ENCODE data around the gene OTULINL. TPM values are rescaled to one million over a fixed set of nuclear protein-coding genes. Genes with fewer than 3 reads are reported as not detected.

OTULINL gene
- polyA plus RNA-seq, 3 donors: 10.6 to 13.5 (median 12.9) TPM

GRCh38 chr5:14593326-14594021, 11.9 kb downstream of the OTULINL start:
- no peak for DNase-seq (ENCODE audit: extremely low read depth in 1 of 11, low read depth in 9 of 11, low spot score in 4 of 11)

- DNase-seq (ENCODE audit: extremely low read depth in 1 of 11, low read depth in 9 of 11, low spot score in 4 of 11): no peak
These were observed 12.9 kb downstream of the OTULINL start for GRCh38 chr5:14594378-14595074.

GRCh38 chr5:14595189-14595588, 13.6 kb downstream of the OTULINL start:
- no peak for DNase-seq (ENCODE audit: extremely low read depth in 1 of 11, low read depth in 9 of 11, low spot score in 4 of 11)

GRCh38 chr5:14595891-14596290, 14.3 kb downstream of the OTULINL start:
- DNase-seq (ENCODE audit: extremely low read depth in 1 of 11, low read depth in 9 of 11, low spot score in 4 of 11): no peak

GRCh38 chr5:14597080-14597479, 15.5 kb downstream of the OTULINL start:
- no peak for DNase-seq (ENCODE audit: extremely low read depth in 1 of 11, low read depth in 9 of 11, low spot score in 4 of 11)

- no peak for DNase-seq (ENCODE audit: extremely low read depth in 1 of 11, low read depth in 9 of 11, low spot score in 4 of 11)
These were observed 16.6 kb downstream of the OTULINL start for GRCh38 chr5:14598225-14598624.

- no peak for DNase-seq (ENCODE audit: extremely low read depth in 1 of 11, low read depth in 9 of 11, low spot score in 4 of 11)
These were observed 18.0 kb downstream of the OTULINL start for GRCh38 chr5:14599476-14600127.

- no peak for DNase-seq (ENCODE audit: extremely low read depth in 1 of 11, low read depth in 9 of 11, low spot score in 4 of 11)
These were observed 19.3 kb downstream of the OTULINL start for GRCh38 chr5:14600846-14601245.

- DNase-seq (ENCODE audit: extremely low read depth in 1 of 11, low read depth in 9 of 11, low spot score in 4 of 11): no peak
These were observed 21.5 kb downstream of the OTULINL start for GRCh38 chr5:14603141-14603540.

- DNase-seq (ENCODE audit: extremely low read depth in 1 of 11, low read depth in 9 of 11, low spot score in 4 of 11): no peak
These were observed 25.5 kb downstream of the OTULINL start for GRCh38 chr5:14607104-14607503.

GRCh38 chr5:14608169-14608568, 26.6 kb downstream of the OTULINL start:
- no peak for DNase-seq (ENCODE audit: extremely low read depth in 1 of 11, low read depth in 9 of 11, low spot score in 4 of 11)

GRCh38 chr5:14611737-14612136, 30.1 kb downstream of the OTULINL start:
- no peak for DNase-seq (ENCODE audit: extremely low read depth in 1 of 11, low read depth in 9 of 11, low spot score in 4 of 11)

- no peak for DNase-seq (ENCODE audit: extremely low read depth in 1 of 11, low read depth in 9 of 11, low spot score in 4 of 11)
These were observed 32.9 kb downstream of the OTULINL start for GRCh38 chr5:14614490-14614889.

- DNase-seq (ENCODE audit: extremely low read depth in 1 of 11, low read depth in 9 of 11, low spot score in 4 of 11): no peak
These were observed 33.8 kb downstream of the OTULINL start for GRCh38 chr5:14615365-14615764.

GRCh38 chr5:14617441-14617840, 35.8 kb downstream of the OTULINL start:
- no peak for DNase-seq (ENCODE audit: extremely low read depth in 1 of 11, low read depth in 9 of 11, low spot score in 4 of 11)

GRCh38 chr5:14627270-14627669, 45.7 kb downstream of the OTULINL start:
- DNase-seq (ENCODE audit: extremely low read depth in 1 of 11, low read depth in 9 of 11, low spot score in 4 of 11): no peak

GRCh38 chr5:14628346-14628745, 46.8 kb downstream of the OTULINL start:
- peak; percentile 13 to 62 (median 45) for DNase-seq (ENCODE audit: extremely low read depth in 1 of 11, low read depth in 9 of 11, low spot score in 4 of 11)

GRCh38 chr5:14630671-14631070, 49.1 kb downstream of the OTULINL start:
- no peak for DNase-seq (ENCODE audit: extremely low read depth in 1 of 11, low read depth in 9 of 11, low spot score in 4 of 11)

- DNase-seq (ENCODE audit: extremely low read depth in 1 of 11, low read depth in 9 of 11, low spot score in 4 of 11): no peak
These were observed 54.1 kb downstream of the OTULINL start for GRCh38 chr5:14635656-14636055.

GRCh38 chr5:14640765-14641164, 59.2 kb downstream of the OTULINL start:
- DNase-seq (ENCODE audit: extremely low read depth in 1 of 11, low read depth in 9 of 11, low spot score in 4 of 11): no peak
